Muscle of leg (tissue), 11 donors: ENCODE results near the gene HDAC6. TPM values are rescaled to one million over a fixed set of nuclear protein-coding genes. Genes with fewer than 3 reads are reported as not detected.

Experiments used
- DNase-seq: peaks from one replicate; pipeline ENCODE4 v3.0.0; 2013
- H3K27ac ChIP-seq: one replicate; pipeline ENCODE4 v1.5.1; 2013; ENCODE audit warnings: mild to moderate bottlenecking, low read length, control low read depth
- H3K27me3 ChIP-seq: one replicate; pipeline ENCODE4 v1.6.1; 2013; ENCODE audit warnings: low read length; ENCODE audit not compliant: control insufficient read depth, insufficient read depth
- H3K36me3 ChIP-seq: one replicate; pipeline ENCODE4 v1.6.1; 2013; ENCODE audit warnings: low read length; ENCODE audit not compliant: control insufficient read depth, insufficient read depth
- H3K4me1 ChIP-seq: one replicate; pipeline ENCODE4 v1.6.1; 2013; ENCODE audit warnings: low read length; ENCODE audit not compliant: control insufficient read depth, insufficient read depth
- H3K4me3 ChIP-seq: one replicate; pipeline ENCODE4 v1.5.1; 2013; ENCODE audit warnings: low read length, control low read depth
- H3K9me3 ChIP-seq: replicated peaks from 2 replicates; pipeline ENCODE4 v1.6.1; 2013; ENCODE audit warnings: low read depth, low read length; ENCODE audit not compliant: control insufficient read depth
- WGBS: methylation state at CpG from one replicate; pipeline ENCODE4 v1.1.5; 2013; ENCODE audit warnings: missing lambda C conversion rate; ENCODE audit not compliant: insufficient coverage; 5-methylcytosine and 5-hydroxymethylcytosine counted together
- polyA plus RNA-seq, 8 donors: library from polyadenylated mRNA; unstranded; fragments of 120-200 nt; gene quantifications; one replicate each; pipeline versions ENCODE4 v1.2.1 to v1.2.3, GENCODE V29; 2013; ENCODE audit warnings: inconsistent platforms in 1 of 8, low replicate concordance in 1 of 8; ENCODE audit not compliant: insufficient read length in 8 of 8, insufficient read depth in 1 of 8
- total RNA-seq: library from RNA; stranded (reverse); fragments of 120-200 nt; gene quantifications from one replicate; pipeline ENCODE4 v1.2.4, GENCODE V29; 2013

Gene HDAC6
- total and polyA plus RNA-seq, 9 donors: 73.8 to 112 (median 88.5) TPM

- no peak for DNase-seq
- H3K4me1 ChIP-seq: no peaks in the 10 kb centered on the region
- no peaks in the 10 kb centered on the region for H3K9me3 ChIP-seq
- H3K36me3 ChIP-seq: no peaks in the 10 kb centered on the region
- 54% methylated on average over 10 of the region's 13 CpGs for whole genome bisulfite sequencing
- H3K4me3 ChIP-seq: no peak overlapping the region
- H3K27me3 ChIP-seq: peaks cover under 1% of the 10 kb centered on the region
- H3K27ac ChIP-seq: no peak overlapping the region
Measured at GRCh38 chrX:48776818-48777439, 24.9 kb upstream of the HDAC6 start.

- H3K4me3 ChIP-seq: no peak overlapping the region
- no peaks in the 10 kb centered on the region for H3K4me1 ChIP-seq
- no peaks in the 10 kb centered on the region for H3K9me3 ChIP-seq
- WGBS: 85% methylated on average over 4 of the region's 7 CpGs
- H3K27me3 ChIP-seq: no peaks in the 10 kb centered on the region
- no peaks in the 10 kb centered on the region for H3K36me3 ChIP-seq
- no peak overlapping the region for H3K27ac ChIP-seq
- DNase-seq: no peak
Measured at GRCh38 chrX:48779399-48779798, 22.5 kb upstream of the HDAC6 start.

GRCh38 chrX:48781705-48782104 is 20.2 kb upstream of the HDAC6 start:
- H3K27me3 ChIP-seq: no peaks in the 10 kb centered on the region
- no peak for DNase-seq
- no peaks in the 10 kb centered on the region for H3K36me3 ChIP-seq
- H3K27ac ChIP-seq: no peak overlapping the region
- H3K4me3 ChIP-seq: no peak overlapping the region
- WGBS: no CpG with 5 or more reads among the region's 6 CpGs
- no peaks in the 10 kb centered on the region for H3K4me1 ChIP-seq
- H3K9me3 ChIP-seq: no peaks in the 10 kb centered on the region

DNA sequence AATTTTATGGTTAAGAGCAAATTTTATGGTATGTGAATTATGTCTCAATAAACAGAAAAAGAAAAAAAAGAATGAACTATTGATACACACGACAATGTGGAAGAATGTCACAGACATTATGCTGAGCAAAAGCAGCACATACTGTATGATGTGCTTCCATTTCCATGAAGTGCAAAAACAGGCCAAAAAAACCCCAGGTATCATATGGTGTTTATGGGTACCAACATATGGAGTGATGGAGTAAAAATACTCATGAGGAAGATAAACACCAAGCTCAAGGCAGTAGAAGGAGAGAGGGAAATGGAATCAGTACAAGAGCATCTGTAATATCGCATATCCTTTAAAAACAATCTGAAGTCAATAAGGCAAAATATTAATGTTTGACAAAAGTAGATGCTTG is 19.7 kb upstream of the HDAC6 start:
- Histone ChIP-seq H3K9me3 (no peaks in the 10 kb centered on the region), H3K27me3 (peaks cover 3% of the 10 kb centered on the region), H3K27ac (no peak overlapping the region), H3K36me3 (no peaks in the 10 kb centered on the region), H3K4me1 (no peaks in the 10 kb centered on the region), H3K4me3 (no peak overlapping the region)
- DNase-seq: no peak
- WGBS: no CpG with 5 or more reads among the region's 2 CpGs

DNA sequence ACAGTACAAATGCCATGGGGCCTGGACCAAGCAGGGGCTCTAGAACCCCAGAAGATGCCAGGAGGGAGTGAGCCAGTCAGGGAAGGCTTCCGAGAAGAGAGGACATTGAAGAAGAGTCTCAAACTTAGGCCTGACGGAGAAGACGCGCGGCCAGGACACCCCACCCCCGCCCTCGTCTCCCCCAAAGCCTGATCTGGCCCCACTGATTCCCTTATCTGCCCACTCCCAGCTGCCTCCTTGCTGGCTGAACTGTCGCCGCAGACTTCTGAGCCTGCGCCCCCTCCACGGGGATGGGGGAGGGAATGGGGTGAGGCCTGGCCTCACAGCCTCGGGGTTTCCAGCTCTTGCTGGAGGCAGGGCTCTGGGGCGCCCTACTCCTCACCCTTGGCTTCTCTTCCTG is 19.1 kb upstream of the HDAC6 start:
- 84% methylated on average over 3 of the region's 13 CpGs for WGBS
- Histone ChIP-seq H3K27ac (no peak overlapping the region), H3K9me3 (no peaks in the 10 kb centered on the region), H3K4me1 (no peaks in the 10 kb centered on the region), H3K4me3 (no peak overlapping the region), H3K36me3 (no peaks in the 10 kb centered on the region), H3K27me3 (peaks cover 9% of the 10 kb centered on the region)
- no peak for DNase-seq

DNA sequence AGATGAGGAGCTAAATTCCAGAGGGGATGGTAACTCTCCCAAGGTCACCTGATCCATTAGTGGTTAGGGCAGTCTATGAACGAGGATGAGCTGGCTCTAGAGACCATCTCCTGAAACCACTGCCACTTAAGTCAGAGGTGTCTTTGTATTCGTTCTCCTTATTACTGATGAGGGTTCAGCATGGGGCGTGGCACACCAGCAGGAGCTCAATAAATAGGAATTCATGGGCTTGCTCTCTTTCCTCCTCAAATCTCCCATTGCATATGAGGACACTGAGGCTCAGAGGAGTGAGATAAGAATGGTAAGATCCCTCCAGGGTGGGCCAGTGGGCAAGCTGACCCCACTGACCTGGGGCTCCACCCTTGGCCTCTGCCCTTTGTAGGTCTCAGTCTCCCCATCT is 17.1 kb upstream of the HDAC6 start:
- Histone ChIP-seq H3K27ac (no peak overlapping the region), H3K4me1 (no peaks in the 10 kb centered on the region), H3K9me3 (no peaks in the 10 kb centered on the region), H3K36me3 (no peaks in the 10 kb centered on the region), H3K27me3 (peaks cover 11% of the 10 kb centered on the region), H3K4me3 (no peak overlapping the region)
- DNase-seq: no peak
- no CpG with 5 or more reads among the region's 3 CpGs for WGBS

DNA sequence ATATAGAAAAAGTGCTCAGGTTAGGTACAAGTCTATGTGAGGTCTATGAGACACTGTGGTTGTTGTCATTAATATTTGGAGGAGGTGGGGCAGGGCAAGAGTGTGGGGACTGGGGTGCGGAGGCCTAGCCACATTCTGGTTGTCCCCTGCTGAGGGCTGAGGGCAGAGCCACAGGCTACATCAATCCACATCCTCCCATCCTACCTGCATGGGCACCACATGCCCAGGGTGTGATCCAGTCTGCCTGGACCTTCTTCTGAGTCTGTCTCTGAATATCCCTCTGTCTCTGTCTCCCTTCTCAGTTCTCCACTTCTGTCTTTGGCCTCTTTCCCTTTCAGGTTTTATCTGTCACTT is 16.7 kb upstream of the HDAC6 start:
- Histone ChIP-seq H3K27me3 (peaks cover 11% of the 10 kb centered on the region), H3K4me3 (no peak overlapping the region), H3K9me3 (no peaks in the 10 kb centered on the region), H3K36me3 (no peaks in the 10 kb centered on the region), H3K4me1 (no peaks in the 10 kb centered on the region), H3K27ac (no peak overlapping the region)
- 60% methylated on average over 1 of the region's 1 CpG for WGBS
- DNase-seq: no peak

DNA sequence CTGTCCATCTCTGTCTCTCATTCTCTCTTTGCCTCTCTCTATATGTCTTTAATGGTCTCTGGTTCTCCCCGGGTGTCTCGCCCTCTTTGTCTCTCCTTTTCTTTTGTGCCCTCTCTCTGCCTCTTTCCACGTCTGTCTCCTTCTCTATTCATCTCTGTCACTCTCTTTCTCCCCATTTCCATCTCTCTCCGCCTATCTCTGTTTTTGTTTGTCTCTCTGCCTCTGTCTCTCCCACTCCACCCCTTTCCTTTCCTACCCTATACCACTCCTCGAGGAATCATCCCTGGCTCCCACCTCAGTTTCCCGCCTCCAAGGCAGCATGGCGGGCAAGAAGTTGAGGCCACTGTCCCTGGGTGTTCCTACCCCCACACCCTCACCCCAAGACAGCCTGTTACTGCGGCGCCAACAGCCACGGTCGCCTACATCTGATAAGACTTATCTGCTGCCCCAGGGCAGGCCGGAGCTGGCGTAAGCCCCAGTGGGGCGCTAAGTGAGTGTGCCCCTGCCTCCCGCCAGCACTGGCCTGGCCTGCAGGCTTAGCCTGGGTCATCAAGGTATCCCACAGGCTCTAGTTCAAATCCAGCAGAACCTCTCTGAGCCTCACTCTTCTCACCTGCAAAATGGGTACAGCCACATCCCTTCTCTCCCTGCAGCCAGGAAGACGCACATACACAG is 16.2 kb upstream of the HDAC6 start:
- Histone ChIP-seq H3K9me3 (no peaks in the 10 kb centered on the region), H3K4me1 (no peaks in the 10 kb centered on the region), H3K4me3 (no peak overlapping the region), H3K27ac (no peak overlapping the region), H3K36me3 (no peaks in the 10 kb centered on the region), H3K27me3 (peaks cover 11% of the 10 kb centered on the region)
- no peak for DNase-seq
- WGBS: 75% methylated on average over 13 of the region's 16 CpGs

DNA sequence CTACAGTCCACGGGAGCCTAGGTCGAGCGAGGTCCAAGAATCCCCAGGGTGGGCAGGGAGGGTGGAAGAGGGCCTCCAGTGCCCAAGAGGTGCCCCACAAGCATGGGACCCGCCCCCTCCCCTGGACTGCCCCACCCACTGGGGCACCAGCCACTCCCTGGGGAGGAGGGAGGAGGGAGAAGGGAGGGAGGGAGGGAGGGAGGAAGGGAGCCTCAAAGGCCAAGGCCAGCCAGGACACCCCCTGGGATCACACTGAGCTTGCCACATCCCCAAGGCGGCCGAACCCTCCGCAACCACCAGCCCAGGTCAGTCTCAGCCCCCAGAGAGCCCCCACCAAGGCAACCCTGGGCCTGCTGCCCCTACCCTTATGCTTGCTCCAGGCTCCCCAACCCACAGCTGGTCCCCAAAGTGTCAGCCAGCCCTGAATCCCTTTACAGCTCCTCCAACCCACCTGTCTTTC is 15.5 kb upstream of the HDAC6 start, which contains the start of gene GATA1:
TSS of gene GATA1 (plus strand) at position 250 of the 460 bp plus-strand sequence. CDS start 4,520 bp downstream, outside the sequence.
- no peak for DNase-seq
- H3K4me3 ChIP-seq: no peak within 1 kb of the TSS
- H3K9me3 ChIP-seq: no peaks in the 10 kb centered on the region
- no peak within 1 kb of the TSS for H3K27ac ChIP-seq
- H3K36me3 ChIP-seq: no peaks in the 10 kb centered on the region
- no peaks in the 10 kb centered on the region for H3K4me1 ChIP-seq
- 85% methylated on average over 3 of the region's 7 CpGs for WGBS
- H3K27me3 ChIP-seq: peaks cover 11% of the 10 kb centered on the region

- H3K4me1 ChIP-seq: no peaks in the 10 kb centered on the region
- H3K36me3 ChIP-seq: no peaks in the 10 kb centered on the region
- no peak for DNase-seq
- H3K9me3 ChIP-seq: no peaks in the 10 kb centered on the region
- 64% methylated on average over 6 of the region's 6 CpGs for WGBS
- no peak overlapping the region for H3K27ac ChIP-seq
- peaks cover 11% of the 10 kb centered on the region for H3K27me3 ChIP-seq
- no peak overlapping the region for H3K4me3 ChIP-seq
Measured at GRCh38 chrX:48786825-48787504, 14.9 kb upstream of the HDAC6 start.
